Measurements from ENCODE around the gene TRIM13. TPM values are rescaled to one million over a fixed set of nuclear protein-coding genes. Genes with fewer than 3 reads are reported as not detected.

TRIM13 gene
- total and polyA plus RNA-seq, 2 of the 13 experiments (the other 11 are each of a cell fraction or from before 2014, with no cell fraction given): 22.0 to 24.4 TPM

GRCh38 chr13:49967456-49967855 lies 29.4 kb upstream of the TRIM13 start:
- 56% methylated on average over 4 of the region's 4 CpGs for WGBS (ENCODE audit: low lambda C conversion rate)
- no peak for DNase-seq (ENCODE audit: low spot score)
- Histone ChIP-seq H3K4me3 (replicated peaks in 1 of 3; ENCODE audit: insufficient read depth in 1 of 3, low read depth in 2 of 3, low read length in 3 of 3) (no peak overlapping the region), H3K36me3 (replicated peaks in 1 of 2; ENCODE audit: control insufficient read depth in 1 of 2, insufficient read depth in 2 of 2, low read length in 2 of 2) (no peaks in the 10 kb centered on the region), H2AFZ (ENCODE audit: low read length) (no peak overlapping the region), H3K9me3 (ENCODE audit: low read length) (no peaks in the 10 kb centered on the region), H3K9ac (ENCODE audit: insufficient read depth, low read depth, low read length) (no peak overlapping the region), H3K27ac (ENCODE audit: extremely low read length, insufficient read depth, low read length) (no peak overlapping the region), H4K20me1 (ENCODE audit: insufficient read depth, low read length) (no peaks in the 10 kb centered on the region), H3K4me2 (ENCODE audit: low read depth, low read length) (no peak overlapping the region), H3K4me1 (ENCODE audit: insufficient read depth, low read length) (peaks cover 7% of the 10 kb centered on the region), H3K79me2 (ENCODE audit: insufficient read depth, low read length) (no peaks in the 10 kb centered on the region), H3K27me3 (ENCODE audit: control insufficient read depth in 1 of 2, insufficient read depth in 2 of 2, low read length in 2 of 2) (no peaks in the 10 kb centered on the region)
- ChIA-PET POLR2A (no interaction called here), CTCF (ENCODE audit: low intra/inter-chr PET ratio, low total read pairs) (no interaction called here)
- ATAC-seq: no peak
- TF ChIP-seq KMT2A (CRISPR knock-in tag; IDR thresholded peaks at IDR 0.05) (no peak), NR1H2 (CRISPR knock-in tag; IDR thresholded peaks at IDR 0.05; ENCODE audit: borderline replicate concordance, low read depth) (no peak), ZMYM4 (CRISPR knock-in tag; IDR thresholded peaks at IDR 0.05) (no peak), ZHX2 (IDR thresholded peaks at IDR 0.05; ENCODE audit: low read depth) (no peak), ZHX2 (CRISPR knock-in tag; IDR thresholded peaks at IDR 0.05; ENCODE audit: borderline replicate concordance) (no peak)
- in situ Hi-C loops (cut with HindIII; ENCODE audit: extremely low pct_ligation_motif_present, low pct_unique_long_range_greater_than_20kb) (no loop called here), intact Hi-C loops (cut with micrococcal nuclease; ENCODE audit: unreplicated experiment) (no loop called here)
- no TSS peak for BruUV-seq (replicated peaks)
- FAIRE-seq: no peak
